CD4-positive, alpha-beta T cell treated with Interleukin-4 for 1 hour (primary cell): ENCODE measurements around the gene AMY2A.
"Not testable (repeated sequence)": the region's sequence is repeated elsewhere in the genome, so short reads cannot be mapped to it uniquely, and the experiment has no call there.

Source experiments
- DNase-seq, 2 donors: peaks; one replicate each; pipeline ENCODE4 v3.0.0-alpha.2; 2020 to 2022

The AMY2A gene

GRCh38 chr1:103616994-103617477, at the start of gene AMY2A:
Gene AMY2A, plus strand, starts transcription at chr1:103617427. Its CDS starts 14 bp downstream, at chr1:103617441.
- DNase-seq: not testable (repeated sequence)

- DNase-seq: no peak
Observed at GRCh38 chr1:103569493-103569892, 47.7 kb upstream of the AMY2A start.

GRCh38 chr1:103571289-103571688, 45.9 kb upstream of the AMY2A start, which contains the start of gene AMY2B:
Gene AMY2B, plus strand, starts transcription at chr1:103571589. Its CDS starts 14 bp downstream, at chr1:103571603.
- DNase-seq: not testable (repeated sequence)

- DNase-seq: no peak
Observed at GRCh38 chr1:103576065-103576464, 41.2 kb upstream of the AMY2A start.

GRCh38 chr1:103576784-103577183, 40.4 kb upstream of the AMY2A start:
- not testable (repeated sequence) for DNase-seq

- no peak for DNase-seq
Observed at GRCh38 chr1:103582464-103582863, 34.8 kb upstream of the AMY2A start.

GRCh38 chr1:103583887-103584286, 33.3 kb upstream of the AMY2A start:
- no peak for DNase-seq

- no peak for DNase-seq
Observed at GRCh38 chr1:103584537-103584936, 32.7 kb upstream of the AMY2A start.

GRCh38 chr1:103602740-103603139, 14.5 kb upstream of the AMY2A start:
- DNase-seq: not testable (repeated sequence)

- DNase-seq: no peak
Observed at GRCh38 chr1:103616362-103616761, 865 bp upstream of the AMY2A start.

GRCh38 chr1:103627436-103627835, 10.2 kb downstream of the AMY2A start:
- DNase-seq: not testable (repeated sequence)

GRCh38 chr1:103641194-103641593, 24.0 kb downstream of the AMY2A start:
- DNase-seq: not testable (repeated sequence)

GRCh38 chr1:103643908-103644307, 26.7 kb downstream of the AMY2A start:
- DNase-seq: not testable (repeated sequence)

- not testable (repeated sequence) for DNase-seq
Observed at GRCh38 chr1:103650305-103650704, 33.1 kb downstream of the AMY2A start.

- not testable (repeated sequence) for DNase-seq
Observed at GRCh38 chr1:103650889-103651288, 33.7 kb downstream of the AMY2A start.

- DNase-seq: not testable (repeated sequence)
Observed at GRCh38 chr1:103654133-103654532, 36.9 kb downstream of the AMY2A start.

GRCh38 chr1:103655460-103655859, 38.2 kb downstream of the AMY2A start, which contains the start of gene AMY1A:
Gene AMY1A, plus strand, starts transcription at chr1:103655760. Its CDS starts 571 bp downstream, at chr1:103656331.
- DNase-seq: not testable (repeated sequence)
